K562 (cell line): ENCODE results near the gene GBF1. TPM values are rescaled to one million over a fixed set of nuclear protein-coding genes. Genes with fewer than 3 reads are reported as not detected.

ENCODE experiments used
- ARHGAP35 ChIP-seq: fragments of 450-650 bp; IDR thresholded peaks from 2 replicates; pipeline ENCODE4 v1.6.1; 2018; ENCODE audit not compliant: partially characterized antibody
- ATF4 ChIP-seq: fragments of 450-650 bp; formaldehyde crosslinking; IDR thresholded peaks from 2 replicates; pipeline ENCODE4 v1.4.0; 2022; ENCODE audit warnings: mild to moderate bottlenecking, moderate library complexity
- BRD9 ChIP-seq: fragments of 450-650 bp; IDR thresholded peaks from 2 replicates; pipeline ENCODE4 v1.6.1; 2018; ENCODE audit warnings: low read depth; ENCODE audit not compliant: partially characterized antibody
- CBX8 ChIP-seq: fragments of 200-600 bp; sonication (generic); IDR thresholded peaks from 2 replicates; pipeline ENCODE4 v1.6.1; 2012; ENCODE audit warnings: borderline replicate concordance, mixed run types, low read depth, mild to moderate bottlenecking, moderate library complexity, mixed read lengths, low read length, control low read depth, inconsistent platforms; ENCODE audit not compliant: poor library complexity, severe bottlenecking; ENCODE audit errors: extremely low read depth
- CEBPG ChIP-seq, 3 experiments: fragments of 200-800 bp in 1 of 3; sonication (Bioruptor generic) in 1 of 3; sonication (generic) in 1 of 3; formaldehyde crosslinking in 1 of 3; IDR thresholded peaks in 2 of 3; conservative IDR thresholded peaks in 1 of 3; 2 replicates each; pipeline versions ENCODE4 v1.6.1 to v1.8.0; 2016 to 2022; ENCODE audit warnings: missing compliant biosample characterization in 2 of 3, missing genetic modification characterization in 2 of 3, mild to moderate bottlenecking in 1 of 3, missing genetic modification reagents in 1 of 3
- CEBPZ ChIP-seq: fragments of 150-350 bp; IDR thresholded peaks from 2 replicates; pipeline ENCODE4 v1.6.1; 2014; ENCODE audit warnings: low read depth, mild to moderate bottlenecking, low read length, borderline replicate concordance
- CHCHD3 ChIP-seq: fragments of 250-450 bp; sonication (Bioruptor Pico); IDR thresholded peaks from 2 replicates; pipeline ENCODE4 v2.1.2; 2022; ENCODE audit warnings: mild to moderate bottlenecking
- CREB1 ChIP-seq, 2 experiments: sonication (generic) in 1 of 2; formaldehyde crosslinking in 1 of 2; IDR thresholded peaks; 2 replicates each; pipeline versions ENCODE4 v1.6.1 to v1.8.0; 2012 to 2022; ENCODE audit warnings: inconsistent platforms in 1 of 2, mild to moderate bottlenecking in 1 of 2, missing genetic modification reagents in 1 of 2, moderate library complexity in 1 of 2
- EP300 ChIP-seq: IDR thresholded peaks from 2 replicates; pipeline ENCODE4 v1.6.1; 2012; ENCODE audit warnings: low read length, improper control_type of control experiment
- FOXJ3 ChIP-seq: sonication (generic); formaldehyde crosslinking; IDR thresholded peaks from 2 replicates; pipeline ENCODE4 v1.4.0; 2020; ENCODE audit warnings: mild to moderate bottlenecking, missing genetic modification reagents
- FOXK1 ChIP-seq: sonication (generic); formaldehyde crosslinking; IDR thresholded peaks from 2 replicates; pipeline ENCODE4 v1.8.0; 2022; ENCODE audit warnings: missing genetic modification reagents, mild to moderate bottlenecking, borderline replicate concordance
- HEY1 ChIP-seq: fragments of 250-450 bp; sonication (Bioruptor Pico); IDR thresholded peaks from 2 replicates; pipeline ENCODE4 v1.5.0; 2020; ENCODE audit warnings: mild to moderate bottlenecking, moderate library complexity, borderline replicate concordance
- IRF9 ChIP-seq: fragments of 450-650 bp; IDR thresholded peaks from 2 replicates; pipeline ENCODE4 v1.6.1; 2016; ENCODE audit warnings: missing biosample characterization, missing genetic modification characterization
- LEF1 ChIP-seq: fragments of 450-650 bp; IDR thresholded peaks from 2 replicates; pipeline ENCODE4 v1.6.1; 2016; ENCODE audit warnings: mild to moderate bottlenecking
- POLR2G ChIP-seq: fragments of 200-400 bp; formaldehyde crosslinking; IDR thresholded peaks from 2 replicates; pipeline ENCODE4 v1.6.1; 2017; ENCODE audit warnings: low read depth, mild to moderate bottlenecking, antibody characterized with exemption, low read length, moderate library complexity
- PRMT5 ChIP-seq: sonication (generic); formaldehyde crosslinking; IDR thresholded peaks from 2 replicates; pipeline ENCODE4 v1.5.0; 2020; ENCODE audit warnings: missing genetic modification reagents
- THAP12 ChIP-seq: fragments of 250-450 bp; sonication (Bioruptor Pico); IDR thresholded peaks from 2 replicates; pipeline ENCODE4 v1.9.0; 2021; ENCODE audit warnings: mild to moderate bottlenecking, inconsistent platforms
- polyA plus RNA-seq, 8 experiments: library from polyadenylated mRNA; depleted of rRNA in 4 of 8; stranded (reverse) in 5 of 8; unstranded in 3 of 8; fragments of >200 nt; fragmentation: Nextera tagmentation in 2 of 8; fragmentation: Illumina TruSeq in 1 of 8; extraction: Ambion mirVana in 2 of 8; extraction: Trizol in 1 of 8; gene quantifications; 2 replicates each; pipeline versions ENCODE4 v1.2.1 to v1.2.3, GENCODE V29; 2011 to 2014; ENCODE audit warnings: inconsistent platforms in 1 of 8, missing spikeins in 1 of 8
- total RNA-seq, 7 experiments: library from RNA; depleted of rRNA in 6 of 7; stranded (reverse); fragments of >200 nt in 6 of 7; fragmentation: Illumina TruSeq in 2 of 7; extraction: Trizol in 2 of 7; gene quantifications; 2 replicates each; pipeline versions ENCODE4 v1.2.1 to v1.2.3, GENCODE V29; 2011 to 2021; ENCODE audit warnings: low replicate concordance in 1 of 7

GBF1 gene
- total and polyA plus RNA-seq, 9 of the 15 experiments (the other 6 are each of a cell fraction or from before 2014, with no cell fraction given): 0.69 to 28.0 (median 10.3) TPM

DNA sequence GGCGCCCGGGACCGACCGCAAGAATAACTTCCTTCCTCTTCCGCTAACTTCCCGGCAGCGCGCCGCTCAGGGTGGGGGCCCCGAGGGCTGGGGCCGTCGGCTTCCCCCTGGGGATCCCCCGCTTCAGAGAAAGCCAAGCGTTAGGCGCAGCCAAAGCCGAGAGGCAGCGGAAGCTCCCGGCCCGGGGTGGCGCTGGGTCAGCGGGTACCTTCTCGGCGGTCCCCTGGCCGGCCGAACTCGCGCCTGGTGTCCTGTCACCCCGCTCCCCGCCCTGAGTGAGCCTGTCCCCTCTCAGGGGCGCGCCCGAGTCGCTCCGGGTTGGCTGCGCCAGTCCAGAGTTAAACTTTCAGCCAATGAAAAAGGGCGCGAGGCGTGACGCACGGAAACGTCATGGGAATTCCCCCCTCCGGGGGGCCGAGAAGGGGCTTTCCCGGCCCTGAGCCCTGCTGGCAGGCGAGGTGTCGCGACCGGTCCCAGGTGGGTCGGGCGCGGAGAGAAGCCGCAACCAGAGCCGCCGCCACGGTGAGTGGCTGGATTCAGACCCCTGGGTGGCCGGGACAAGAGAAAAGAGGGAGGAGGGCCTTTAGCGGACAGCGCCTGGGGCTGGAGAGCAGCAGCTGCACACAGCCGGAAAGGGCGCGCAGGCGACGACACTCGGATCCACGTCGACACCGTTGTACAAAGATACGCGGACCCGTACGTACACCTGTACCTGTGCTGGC lies 148.9 kb downstream of the GBF1 start (continued):
- TF ChIP-seq ATF4 (CRISPR knock-in tag) (no peak), THAP12 (no peak), FOXJ3 (no peak), POLR2G (peak; percentile 89), CEBPZ (no peak), IRF9 (tag) (no peak), CHCHD3 (CRISPR knock-in tag) (no peak), LEF1 (no peak), PRMT5 (CRISPR knock-in tag) (no peak; the same call in 1 of the 2 replicates), CREB1 (IDR thresholded peaks at IDR 0.05) (peak; percentile 96), CREB1 (CRISPR knock-in tag; IDR thresholded peaks at IDR 0.05) (peak; percentile 92), FOXK1 (no peak), CBX8 (no peak), HEY1 (CRISPR knock-in tag) (no peak), ARHGAP35 (no peak), BRD9 (no peak), EP300 (no peak), CEBPG (CRISPR knock-in tag; IDR thresholded peaks at IDR 0.05) (no peak), CEBPG (tag; conservative IDR thresholded peaks at IDR 0.05 in 1 of 2, IDR thresholded peaks at IDR 0.05 in 1 of 2) (no peak)
